Bronchus fibroblast of lung (primary cell): ENCODE measurements around the gene ZNF670. TPM values are rescaled to one million over a fixed set of nuclear protein-coding genes. Genes with fewer than 3 reads are reported as not detected.

Experiments
- total RNA-seq: library from RNA; depleted of rRNA; stranded (reverse); fragments of >200 nt; gene quantifications from 2 replicates; pipeline ENCODE4 v1.2.3, GENCODE V29; 2015

The ZNF670 gene
- 2.0 and 2.8 TPM in 2 replicates for total RNA-seq

DNA sequence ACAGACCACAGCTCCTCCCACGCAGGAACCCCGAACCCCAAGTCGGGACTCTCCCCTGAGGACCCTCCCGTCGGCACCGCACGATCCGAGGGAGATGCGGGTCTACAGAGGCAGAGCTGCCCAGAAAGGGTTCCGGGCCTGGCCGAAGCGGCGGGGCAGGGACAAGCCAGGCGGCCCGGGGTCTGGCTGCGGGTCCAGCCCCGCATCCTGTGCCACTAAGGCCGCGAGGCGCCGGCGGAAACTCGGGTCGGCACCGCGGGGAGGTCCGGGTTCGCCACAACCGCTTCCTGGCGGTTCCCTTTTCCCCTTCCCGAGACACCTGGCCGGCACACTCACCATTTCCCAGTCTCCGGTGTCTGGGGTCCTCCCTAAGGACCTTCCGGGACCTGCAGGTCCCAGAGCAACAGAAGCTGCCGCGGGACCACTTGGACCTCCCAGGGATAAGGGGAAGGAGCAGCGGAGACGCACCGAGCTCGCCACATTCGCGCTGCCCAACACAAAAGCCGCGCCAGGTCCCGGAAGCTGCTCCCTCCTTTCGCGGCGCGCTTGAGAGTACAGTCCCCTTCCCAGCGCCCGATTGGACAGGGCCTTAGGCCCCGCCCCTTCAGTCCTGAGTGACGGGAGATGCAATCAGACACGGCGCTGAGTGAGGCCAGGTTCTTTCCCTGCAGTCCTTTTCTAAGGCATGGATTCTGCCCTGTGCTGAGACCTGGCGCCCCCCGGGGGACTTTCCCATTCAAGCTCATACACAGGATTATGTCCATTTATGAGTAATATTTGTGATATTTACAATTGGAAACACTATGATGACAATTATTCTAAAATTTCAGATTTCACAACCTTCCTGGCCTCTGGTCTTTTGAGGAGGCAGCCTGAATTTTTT is at the start of gene ZNF670:
Gene ZNF670 (minus strand): TSS at position 554 of the 883 bp plus-strand sequence. CDS start 215 bp downstream, at position 339.

DNA sequence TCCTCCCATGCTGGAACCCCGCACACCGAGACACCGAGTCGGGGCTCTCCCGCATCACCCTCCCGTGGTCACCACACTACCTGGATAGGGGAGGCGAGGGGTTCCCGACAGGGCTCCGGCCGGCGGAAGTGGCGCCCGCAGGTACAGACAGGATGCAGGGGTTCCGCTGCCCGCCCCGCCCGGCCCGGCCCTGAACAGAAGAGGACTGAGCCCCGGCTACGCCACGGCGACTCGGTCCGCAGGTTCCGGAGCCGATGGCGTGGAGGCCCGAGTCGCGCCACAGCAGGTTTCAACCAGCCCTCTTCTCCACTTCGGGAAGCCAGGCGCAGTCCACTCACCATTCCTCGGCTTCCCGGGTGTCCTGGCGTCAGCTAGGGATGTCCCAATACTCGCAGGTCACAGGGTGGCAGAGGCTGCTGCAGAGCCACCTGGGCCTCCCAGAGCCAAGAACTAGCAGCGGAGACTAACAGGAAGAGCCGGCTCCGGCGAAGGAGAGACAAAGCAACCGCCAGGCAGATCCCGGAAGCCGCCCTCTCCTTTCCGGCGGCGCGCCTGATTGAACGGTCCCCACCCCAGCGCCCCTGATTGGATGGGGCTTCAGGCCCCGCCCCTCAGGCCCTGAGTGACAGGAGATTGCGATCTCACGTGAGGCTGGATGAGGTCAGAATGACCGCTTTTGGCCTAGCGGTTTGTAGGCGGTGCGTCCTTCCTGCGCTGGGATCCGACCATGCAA is 25.4 kb upstream of the ZNF670 start, which contains the start of gene ZNF669:
Gene ZNF669 (minus strand): TSS at position 498 of the 733 bp plus-strand sequence. CDS start 157 bp downstream, at position 341.

Other genes starting within 250 kb of the ZNF670 start
- gene AHCTF1, start 146.9 kb downstream of the ZNF670 start, total RNA-seq: 11.9 and 15.0 TPM in 2 replicates
- 3.0 and 4.2 TPM in 2 replicates for gene ZNF695, start 70.8 kb downstream of the ZNF670 start, total RNA-seq
- 4.5 and 5.9 TPM in 2 replicates for gene ZNF669, start 25.5 kb upstream of the ZNF670 start, total RNA-seq
- gene ZNF124, start 93.2 kb upstream of the ZNF670 start, total RNA-seq: 8.0 and 11.3 TPM in 2 replicates
- gene VN1R5, start 177.3 kb upstream of the ZNF670 start, total RNA-seq: not detected in 2 replicates